GM21619 (cell line): ENCODE data around the gene FGF1.

Experiments used
- ATAC-seq: cut with Tn5 transposase; IDR thresholded peaks from one replicate; pipeline ENCODE4 v1.9.1; 2021; ENCODE audit not compliant: unreplicated experiment

The FGF1 gene

DNA sequence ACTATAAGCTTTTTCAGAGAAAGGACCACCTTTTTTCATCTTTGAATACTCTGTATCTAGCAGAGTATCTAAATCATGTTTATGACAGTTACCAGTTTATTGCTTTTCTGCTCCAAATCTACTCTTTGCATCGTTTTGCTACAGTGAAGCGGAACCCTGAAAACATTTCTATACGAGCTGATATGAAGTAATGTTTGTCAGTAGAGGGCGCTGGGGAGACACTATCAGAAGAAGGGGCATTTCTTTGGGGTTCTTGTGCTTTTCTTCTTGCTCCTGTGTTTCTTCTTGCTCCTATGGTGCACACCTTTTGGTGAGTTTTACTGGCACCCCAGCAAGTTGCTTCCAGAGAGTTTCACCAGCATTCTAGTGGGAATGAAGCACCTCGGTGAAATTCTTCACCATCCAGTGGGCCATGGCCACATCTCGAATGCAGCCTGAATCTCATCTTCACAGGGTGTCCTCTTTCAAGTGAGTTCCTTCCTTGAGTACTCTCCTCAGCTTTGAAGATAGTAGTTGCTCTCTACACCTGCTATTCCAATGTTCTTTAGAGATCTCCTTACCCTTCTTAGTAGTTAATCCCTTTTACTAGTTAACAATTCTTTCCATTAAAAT is 98.4 kb downstream of the FGF1 start:
- ATAC-seq, result no peak

DNA sequence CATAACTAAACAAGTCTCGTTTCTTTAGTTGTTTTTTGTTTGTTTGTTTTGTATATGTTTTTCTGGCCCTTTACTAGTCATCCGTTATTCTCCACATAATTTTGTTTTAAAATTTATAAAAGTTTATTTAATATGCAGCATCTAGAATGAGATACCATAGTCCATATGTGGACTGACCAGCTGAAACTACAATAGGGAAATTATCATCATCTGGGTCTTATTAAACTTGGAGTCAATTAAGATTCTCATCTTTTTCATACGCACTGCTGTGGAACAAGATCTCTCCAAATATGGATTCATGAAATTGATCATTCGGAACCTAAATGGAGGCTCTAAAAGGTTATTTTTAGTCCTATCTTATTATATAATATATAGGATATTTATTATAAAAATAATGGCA is 99.3 kb downstream of the FGF1 start:
- ATAC-seq, result no peak

DNA sequence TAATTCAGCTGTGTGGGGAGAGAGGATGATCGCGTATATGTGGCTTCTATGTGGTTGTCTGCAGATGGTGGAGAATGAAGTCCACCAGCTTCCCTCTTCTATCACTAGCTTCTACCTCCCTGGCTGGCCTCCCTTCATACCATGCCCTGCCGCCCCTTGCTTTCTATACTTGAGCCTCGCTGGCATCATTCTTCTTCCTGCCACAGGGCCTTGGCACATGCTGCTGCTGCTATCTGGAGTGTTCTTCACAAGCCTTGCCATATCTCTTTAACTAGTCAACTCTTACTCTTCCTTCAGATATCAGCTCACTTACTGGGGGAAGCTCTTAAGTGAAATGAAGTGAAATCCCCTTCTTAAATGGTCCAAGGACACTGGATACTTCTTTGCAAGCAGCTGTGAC is 100.4 kb downstream of the FGF1 start:
- no peak for ATAC-seq

DNA sequence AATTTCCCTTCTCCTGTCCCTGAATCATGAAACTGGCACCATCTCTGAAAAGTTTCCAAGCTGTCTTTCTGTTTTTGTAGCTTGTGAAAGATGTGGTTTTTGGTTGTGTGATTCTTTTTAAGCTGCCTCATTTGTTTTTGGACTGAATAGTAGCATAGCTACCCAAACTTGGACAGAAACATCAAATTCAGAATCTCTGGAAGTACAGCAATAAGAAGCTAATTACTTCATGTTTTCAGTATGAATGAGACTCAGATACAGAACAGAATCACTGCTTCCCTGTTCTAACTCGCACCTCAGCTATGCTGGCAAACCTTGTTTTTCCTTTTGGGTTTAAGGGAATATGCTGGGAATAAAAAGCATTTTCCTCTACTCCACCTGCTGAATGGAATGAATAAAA is 101.0 kb downstream of the FGF1 start:
- no peak for ATAC-seq

DNA sequence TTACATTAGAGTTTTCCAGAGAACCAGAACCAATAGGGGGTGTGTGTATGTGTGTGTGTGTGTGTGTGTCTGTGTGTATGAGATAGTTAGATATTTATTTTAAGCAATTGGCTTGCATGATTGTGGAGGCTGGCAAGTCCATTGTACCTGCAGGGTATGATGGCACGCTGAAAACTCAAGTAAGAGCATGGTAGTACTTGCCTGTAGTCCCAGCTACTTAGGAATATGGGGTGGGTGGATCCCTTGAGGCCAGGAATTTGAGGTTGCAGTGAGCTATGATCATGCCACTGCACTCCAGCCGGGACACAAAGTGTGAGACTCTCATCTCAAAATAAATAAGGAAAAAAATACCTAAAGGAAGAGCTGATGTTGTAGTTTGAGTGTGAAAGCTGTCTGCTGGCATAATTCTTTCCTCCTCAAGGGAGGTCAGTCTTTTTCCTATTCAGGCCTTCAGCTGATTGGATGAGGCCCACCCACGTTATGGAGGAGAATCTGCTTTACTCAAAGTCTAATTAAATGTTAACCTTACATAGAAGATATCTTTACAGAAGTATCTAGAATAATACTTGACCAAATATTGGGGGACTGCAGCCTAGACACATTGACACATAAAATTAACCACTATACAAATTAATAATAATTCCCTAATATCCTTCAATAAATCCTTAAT is 107.6 kb downstream of the FGF1 start:
- ATAC-seq, result no peak

DNA sequence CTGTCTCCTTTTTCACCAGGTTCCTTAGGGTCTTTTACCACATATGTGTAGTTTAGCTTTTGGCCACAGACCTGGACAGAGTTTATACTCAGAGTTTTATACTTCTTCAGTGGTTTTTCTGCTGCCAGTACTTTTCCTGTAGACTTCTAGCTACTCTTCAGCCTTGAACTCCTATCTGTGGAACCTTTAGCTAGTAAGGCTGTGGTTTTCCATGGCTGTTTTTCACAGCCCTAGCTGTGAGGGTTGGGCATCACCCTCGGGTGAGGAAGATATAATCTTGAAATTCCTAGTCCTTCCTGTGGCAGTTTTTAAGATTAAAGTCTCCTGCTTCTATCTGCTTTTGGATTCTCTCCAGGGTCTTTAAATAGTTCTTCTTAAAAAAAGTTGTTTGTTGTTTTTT is 109.1 kb downstream of the FGF1 start:
- no peak for ATAC-seq

DNA sequence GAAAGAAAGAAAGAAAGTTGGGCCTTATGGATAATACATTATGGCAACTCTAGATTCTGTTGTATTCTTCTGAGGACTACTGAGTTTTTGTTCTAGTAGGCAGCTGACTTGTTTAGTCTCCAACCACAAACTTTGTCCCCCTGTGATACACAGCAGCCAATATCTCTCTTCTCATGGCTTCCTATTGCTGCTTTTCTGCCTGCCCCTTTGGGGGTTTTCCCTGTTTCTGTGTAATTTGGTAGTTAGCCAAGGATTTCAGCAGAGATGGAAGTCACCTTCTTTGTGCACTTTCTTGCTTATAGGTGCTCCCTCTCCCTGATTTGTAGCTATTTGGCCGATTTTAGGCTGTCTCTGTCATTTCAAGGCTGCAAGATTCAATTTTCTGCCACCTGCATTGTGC is 109.6 kb downstream of the FGF1 start:
- ATAC-seq, result no peak

DNA sequence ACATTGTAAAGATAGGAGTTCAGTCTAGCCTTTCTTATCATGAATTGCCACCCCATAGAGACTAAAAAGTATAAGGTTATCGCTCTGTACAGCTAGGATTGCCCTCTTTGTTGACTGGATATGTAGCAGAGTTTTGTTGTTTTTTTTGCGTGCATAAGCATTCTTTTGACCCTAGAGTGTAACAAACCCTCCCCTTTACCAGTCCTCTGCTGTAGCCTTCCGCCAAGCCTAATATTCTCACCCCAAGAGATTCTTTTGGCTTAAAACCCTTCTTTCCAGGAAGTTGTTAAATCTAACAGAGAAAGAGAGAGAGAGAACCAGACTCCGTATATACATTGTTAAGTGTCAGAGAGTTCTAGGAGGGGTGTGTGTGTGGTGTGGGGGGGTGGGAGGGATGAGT is 113.9 kb downstream of the FGF1 start:
- ATAC-seq, result no peak

DNA sequence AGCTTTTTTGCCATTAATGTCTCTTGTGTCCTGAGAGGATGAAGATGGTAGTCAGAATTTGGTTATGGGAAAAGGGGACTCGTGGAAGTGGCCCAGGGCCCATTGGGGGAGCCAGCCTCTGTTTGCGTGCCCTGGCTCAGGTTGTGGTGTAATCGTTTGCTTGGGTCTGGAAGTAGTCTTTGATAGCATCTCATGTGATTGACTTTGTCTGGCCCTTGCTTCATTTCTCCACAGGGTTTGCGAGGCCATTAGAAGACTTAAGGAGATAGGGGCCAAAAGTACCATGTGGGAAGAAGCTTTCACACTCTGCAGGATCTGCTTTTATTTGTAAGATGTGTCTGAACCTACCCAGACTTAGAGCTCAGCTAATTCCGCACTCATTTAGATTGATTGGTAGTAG is 114.5 kb downstream of the FGF1 start:
- ATAC-seq, result no peak

DNA sequence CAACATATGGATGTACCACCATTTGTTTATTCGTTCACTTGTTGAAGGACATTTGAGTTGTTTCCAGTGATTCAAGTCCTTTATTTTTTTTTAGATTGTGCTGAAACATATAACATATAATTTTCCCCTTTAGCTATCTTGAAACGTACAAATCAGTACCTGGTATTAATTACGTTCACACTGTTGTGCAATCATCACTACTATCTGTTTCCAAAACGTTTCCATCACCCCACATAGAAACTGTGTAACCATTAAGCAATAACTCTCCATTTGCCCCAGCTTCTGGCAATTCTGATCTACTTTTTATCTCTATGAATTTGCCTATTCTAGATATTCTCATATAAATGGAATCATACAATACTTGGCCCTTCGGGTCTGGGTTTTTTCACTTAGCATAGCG is 116.0 kb downstream of the FGF1 start:
- ATAC-seq, result no peak

DNA sequence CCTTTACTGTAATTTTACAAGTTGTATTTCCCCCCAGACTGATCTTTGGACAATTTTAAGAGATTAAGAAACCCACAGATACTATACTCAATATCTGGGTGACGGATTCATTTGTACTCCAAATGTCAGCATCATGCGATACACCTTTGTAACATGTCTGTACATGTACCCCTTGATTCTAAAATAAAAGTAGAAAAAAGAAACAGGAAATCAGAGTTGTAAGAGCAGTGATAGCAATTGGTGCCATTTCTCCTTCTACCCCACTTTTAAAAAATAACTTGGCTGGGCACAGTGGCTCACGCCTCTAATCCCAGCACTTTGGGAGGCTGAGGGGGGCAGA is 116.9 kb downstream of the FGF1 start:
- ATAC-seq, result no peak

DNA sequence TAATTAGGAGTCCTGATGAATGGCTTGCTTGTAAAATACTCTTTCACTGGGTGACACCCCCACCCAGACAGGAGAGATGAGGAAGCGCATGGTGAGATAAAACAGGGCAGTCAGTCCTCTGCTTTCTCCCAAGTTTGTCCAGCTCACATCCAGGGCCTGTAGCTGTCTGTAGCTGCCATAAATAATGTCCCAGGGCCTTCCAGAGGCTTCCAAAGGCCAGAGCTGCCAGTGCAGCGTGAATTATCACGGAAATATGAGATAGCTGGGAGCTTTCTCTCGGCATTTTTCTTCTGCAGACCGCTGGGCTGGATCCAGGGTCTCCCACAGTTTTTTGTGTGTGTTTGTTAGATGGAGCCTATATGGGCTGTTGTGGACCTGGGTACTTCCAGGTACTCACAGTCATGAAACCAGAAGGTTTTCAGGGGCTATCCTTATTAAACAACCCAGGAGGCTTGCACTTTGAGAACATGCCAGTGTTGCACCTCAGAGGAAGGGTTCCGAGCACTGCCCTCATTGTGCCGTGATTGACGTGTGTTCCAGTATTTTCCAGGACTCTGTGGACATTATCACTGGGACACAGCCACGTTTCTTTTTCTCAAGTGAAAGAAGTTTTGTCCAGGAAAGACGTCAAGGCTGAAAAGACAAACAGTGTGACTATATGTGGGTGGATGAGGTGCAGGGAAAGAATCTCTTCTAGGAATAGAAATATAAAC is 117.5 kb downstream of the FGF1 start:
- ATAC-seq, result no peak

DNA sequence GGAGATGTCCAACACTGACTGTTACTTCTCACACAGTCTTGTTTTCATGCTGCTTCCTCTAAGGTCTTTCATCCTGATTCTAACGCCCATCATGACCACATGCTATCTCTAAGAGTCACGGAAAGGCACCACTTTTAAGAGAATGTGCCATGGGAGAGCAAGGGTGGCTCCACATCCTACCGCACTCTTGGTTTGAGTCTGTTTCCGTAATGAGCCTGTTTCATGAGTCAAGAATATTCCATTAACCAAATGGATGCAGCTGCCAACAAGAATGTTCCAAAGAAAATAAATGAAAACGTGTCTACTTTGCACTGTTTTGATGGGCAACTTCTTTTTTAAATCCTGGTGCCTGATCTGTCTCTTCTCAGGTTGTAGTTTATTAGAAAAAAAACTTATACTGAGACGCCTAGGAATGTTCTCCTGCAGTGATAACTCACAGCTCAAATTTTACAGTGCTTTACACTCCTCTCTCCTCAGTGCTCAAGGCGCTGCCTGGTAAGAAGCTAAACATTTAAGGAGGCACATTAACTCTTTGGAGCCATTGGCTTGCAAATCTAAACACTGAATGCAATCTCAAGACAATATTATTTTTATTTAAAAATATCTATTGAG is 124.3 kb downstream of the FGF1 start:
- no peak for ATAC-seq

DNA sequence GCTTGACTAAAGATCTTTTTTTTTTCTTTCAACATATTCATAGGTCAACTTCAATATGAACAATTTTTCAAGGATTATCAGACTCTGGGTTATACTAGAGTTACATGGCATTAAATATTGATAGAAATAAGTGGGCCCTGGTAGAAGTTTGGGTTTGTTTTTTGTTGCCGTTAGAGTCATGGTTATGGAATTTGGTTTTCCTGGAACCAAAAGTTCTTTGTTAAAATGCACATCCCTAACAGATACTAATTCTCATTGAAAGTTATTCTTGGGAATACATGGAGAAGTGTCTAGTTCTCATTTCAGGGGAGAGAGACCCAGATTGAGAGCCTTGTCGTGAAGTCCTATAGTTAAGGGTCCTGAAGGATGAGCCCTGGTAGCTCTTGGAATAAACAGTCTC is 124.9 kb downstream of the FGF1 start:
- no peak for ATAC-seq

DNA sequence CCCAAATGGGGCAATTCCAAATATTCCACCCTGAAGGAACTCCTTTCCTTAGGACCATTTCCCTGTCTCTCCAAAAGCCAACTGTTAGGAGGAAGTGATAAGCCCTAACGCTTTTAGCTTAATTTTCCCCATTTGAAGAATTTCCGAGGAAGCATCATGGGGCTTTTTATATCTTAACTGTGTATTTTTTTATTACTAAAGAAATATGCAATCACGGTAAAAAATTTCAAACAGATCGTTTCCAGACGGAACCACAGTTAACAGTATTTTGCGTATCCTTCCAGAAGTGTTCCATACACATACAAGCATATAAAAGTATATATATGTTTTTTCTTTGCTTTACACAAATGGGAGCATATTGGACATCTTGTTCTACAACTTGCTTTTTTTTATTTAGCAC is 133.8 kb downstream of the FGF1 start:
- no peak for ATAC-seq

DNA sequence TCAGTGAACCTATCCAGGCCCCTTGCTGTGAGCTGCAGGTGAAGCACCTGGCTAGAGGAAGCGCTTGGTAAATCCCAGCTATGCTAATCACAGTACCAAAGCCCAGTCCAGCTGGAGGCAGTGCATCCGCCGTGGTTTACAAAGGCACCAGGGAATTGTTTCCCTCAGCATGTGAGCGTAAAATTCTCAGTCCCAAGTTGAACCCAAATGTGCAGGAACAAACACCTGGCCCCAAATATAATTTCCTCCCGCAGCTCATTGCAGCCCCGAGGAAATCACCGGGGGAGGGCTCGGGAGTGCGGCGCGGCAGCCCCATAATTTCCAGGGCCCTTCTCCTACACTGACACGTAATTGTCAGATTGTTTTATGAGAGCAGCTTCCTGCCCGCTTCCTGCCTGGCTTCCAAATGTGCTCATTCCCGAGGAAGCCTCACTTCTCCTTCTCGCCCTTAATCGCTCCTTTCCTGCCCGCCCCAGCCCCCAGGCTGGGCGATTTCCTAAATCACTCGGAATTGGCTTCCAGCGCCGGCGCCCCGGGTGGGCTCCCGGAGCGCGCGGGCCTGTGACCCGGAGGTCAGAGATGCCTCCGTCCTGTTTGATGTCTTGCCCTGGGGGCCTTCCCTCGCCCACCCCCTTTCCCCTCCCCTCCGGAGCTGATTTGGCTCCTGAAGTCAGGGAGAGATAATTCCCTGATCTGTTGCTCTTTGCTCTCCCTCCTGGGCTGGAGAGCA is 134.4 kb downstream of the FGF1 start:
- ATAC-seq, result no peak

DNA sequence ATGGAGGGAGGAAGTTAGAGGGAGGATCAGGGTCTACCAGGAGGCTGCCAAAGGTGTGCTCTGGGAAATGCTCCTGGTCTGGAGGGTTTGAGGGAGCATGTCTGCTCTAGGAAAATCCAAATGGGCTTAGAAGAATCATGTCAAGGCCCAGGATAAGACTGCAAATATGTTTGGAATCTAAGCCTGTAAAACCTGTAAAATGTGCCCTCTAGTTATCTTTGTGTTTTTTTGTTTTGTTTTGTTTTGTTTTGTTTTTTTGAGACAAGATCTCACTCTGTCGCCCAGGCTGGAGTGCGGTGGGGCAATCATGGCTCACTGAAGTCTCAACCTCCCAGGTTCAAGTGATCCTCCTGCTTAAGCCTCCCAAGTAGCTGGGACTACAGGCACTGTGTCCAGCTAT is 135.4 kb downstream of the FGF1 start:
- no peak for ATAC-seq

DNA sequence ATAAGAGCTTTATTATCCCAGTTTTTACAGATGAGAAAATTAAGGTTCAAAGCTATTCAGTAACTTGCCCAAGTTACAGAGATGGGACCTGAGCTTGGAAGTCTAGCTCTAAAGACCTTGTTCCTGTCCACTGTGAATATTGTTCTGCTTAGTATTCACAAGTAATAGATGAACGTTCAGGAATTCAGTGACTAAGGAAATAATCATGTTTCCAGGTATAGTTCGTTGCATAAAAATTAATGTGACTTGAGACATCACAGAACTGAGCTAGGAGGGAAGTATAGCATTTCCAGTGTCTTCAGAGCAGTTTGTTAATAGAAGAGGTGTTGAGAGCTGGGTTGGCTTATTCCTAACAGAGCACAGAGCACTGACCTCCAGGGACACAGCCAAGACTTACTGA is 136.1 kb downstream of the FGF1 start:
- ATAC-seq, result no peak

DNA sequence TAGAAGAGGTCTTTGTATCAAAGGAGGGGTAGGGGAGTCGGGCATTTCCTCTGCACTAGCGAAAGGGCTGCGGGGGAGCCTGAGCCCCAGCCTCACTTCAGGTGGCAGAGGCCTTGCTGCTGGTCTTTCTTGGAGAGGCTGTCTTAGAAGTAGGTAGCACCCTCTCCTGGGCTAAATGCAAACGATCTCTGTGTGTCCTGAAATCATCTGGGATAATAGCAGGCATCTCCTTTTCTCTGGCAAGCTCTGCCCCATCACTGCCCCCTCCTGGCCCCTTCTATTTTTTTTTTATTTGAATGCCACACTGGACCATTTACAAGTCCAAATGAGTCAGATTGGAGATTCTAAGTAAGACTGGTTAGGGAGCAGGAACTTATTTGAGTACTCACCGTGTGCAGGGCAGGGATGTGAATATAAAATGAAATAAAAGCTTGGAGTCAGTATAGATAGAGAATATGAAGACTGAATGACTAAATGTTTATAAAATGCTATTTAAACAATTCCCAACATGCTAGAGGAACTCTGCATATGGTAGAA is 137.1 kb downstream of the FGF1 start:
- no peak for ATAC-seq

DNA sequence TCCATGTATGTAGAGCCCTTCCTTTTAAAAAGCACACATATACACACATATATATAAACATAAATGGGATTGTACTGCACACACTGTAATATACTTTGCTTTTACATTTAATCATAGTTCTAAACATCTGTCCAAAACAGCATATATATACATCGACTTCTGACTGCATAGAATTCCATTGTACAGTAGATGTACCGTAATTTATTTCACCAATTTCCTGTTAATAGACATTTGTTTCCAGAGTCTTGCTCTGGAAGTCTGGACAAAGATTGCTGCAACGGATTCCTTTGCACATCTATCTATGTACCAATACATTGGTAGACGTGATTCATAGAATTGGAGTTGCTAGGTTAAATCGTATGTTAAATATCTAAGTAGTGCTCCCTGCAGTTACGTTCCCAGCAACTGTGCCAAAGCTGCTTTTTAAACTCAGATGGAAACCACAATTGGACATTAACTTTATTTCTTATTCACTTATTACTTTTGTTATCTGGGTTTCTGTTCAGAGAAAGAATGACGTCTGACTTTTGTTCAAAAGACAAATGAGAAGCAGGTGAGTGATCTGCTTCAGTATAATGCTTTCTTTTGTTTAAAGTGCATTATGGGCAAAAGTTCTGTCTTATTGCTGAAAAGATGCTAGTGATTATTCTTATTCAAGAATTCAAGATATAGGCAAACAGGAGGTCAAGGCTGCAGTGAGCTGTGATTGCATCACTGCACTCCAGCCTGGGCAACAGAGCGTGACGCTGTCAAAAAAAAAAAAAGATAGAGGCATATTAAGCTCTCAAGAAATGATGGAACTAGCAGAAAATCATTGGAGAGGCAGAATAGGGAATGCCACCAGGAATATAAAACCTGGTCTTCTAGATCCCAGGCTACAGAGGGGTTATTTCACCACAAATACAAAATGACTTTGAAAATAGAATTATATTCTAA is 138.2 kb downstream of the FGF1 start:
- no peak for ATAC-seq
